GM12878 (cell line): ENCODE data around the gene CAPS. TPM values are rescaled to one million over a fixed set of nuclear protein-coding genes. Genes with fewer than 3 reads are reported as not detected.

ENCODE experiments used
- ATAC-seq: fragments of 200-7000 bp; cut with Tn5 transposase; 3 replicates; pipeline ENCODE4 v1.9.1; 2020; ENCODE audit warnings: mild to moderate bottlenecking, moderate library complexity
- BruUV-seq: library from RNA; stranded (reverse); fragments of 400-500 nt; replicated peaks from 2 replicates; lab custom pipeline; 2021; lab: Mats Ljungman, UMichigan
- CTCF ChIA-PET: fragments of 300-600 bp; sonication (Branson Sonifier 250); formaldehyde crosslinking; extraction: SDS; loops from one replicate; lab custom pipeline; 2021; ENCODE audit warnings: inconsistent platforms; lab: Yijun Ruan, JAX
- POLR2A ChIA-PET: fragments of 350-600 bp; formaldehyde crosslinking; extraction: SDS; loops from one replicate; lab custom pipeline; 2021; ENCODE audit warnings: inconsistent platforms; lab: Charles Lee
- RAD21 ChIA-PET: fragments of 300-600 bp; sonication (Branson Sonifier 250); formaldehyde crosslinking; loops from one replicate; lab custom pipeline; 2023; ENCODE audit warnings: antibody characterized with exemption; ENCODE audit not compliant: unreplicated experiment; lab: Charles Lee
- SMC1A ChIA-PET: fragments of 300-600 bp; sonication (Branson Sonifier 250); formaldehyde crosslinking; loops from one replicate; lab custom pipeline; 2023; ENCODE audit not compliant: unreplicated experiment, uncharacterized antibody; lab: Charles Lee
- DNase-seq: peaks from one replicate; pipeline ENCODE4 v3.0.0-alpha.2; 2011; ENCODE audit warnings: low read depth, low spot score
- FAIRE-seq: peaks from 3 replicates; lab custom pipeline; 2011; peaks lifted over from hg19 to GRCh38; lab: Jason Lieb, UNC
- H2AFZ ChIP-seq: 2 replicates; pipeline ENCODE4 v1.6.0; 2011; ENCODE audit warnings: low read depth, low read length, control low read depth; ENCODE audit not compliant: control insufficient read depth
- H3K27ac ChIP-seq: 2 replicates; pipeline ENCODE4 v1.5.1; 2011; ENCODE audit warnings: control low read depth; ENCODE audit not compliant: control insufficient read depth, insufficient read depth
- H3K27me3 ChIP-seq, 2 experiments: replicated peaks in 1 of 2; 2 replicates each; pipeline versions ENCODE4 v1.6.0 to v1.6.1; 2011; ENCODE audit warnings: low read length in 1 of 2; ENCODE audit not compliant: control insufficient read depth in 2 of 2, insufficient read depth in 2 of 2
- H3K36me3 ChIP-seq, 2 experiments: 2 replicates each; pipeline ENCODE4 v1.5.1; 2011; ENCODE audit warnings: low read length in 1 of 2; ENCODE audit not compliant: control insufficient read depth in 2 of 2, insufficient read depth in 2 of 2
- H3K4me1 ChIP-seq: 2 replicates; pipeline ENCODE4 v1.6.1; 2011; ENCODE audit warnings: mild to moderate bottlenecking, low read length, moderate library complexity, mixed read lengths; ENCODE audit not compliant: control insufficient read depth, insufficient read depth
- H3K4me2 ChIP-seq: 2 replicates; pipeline ENCODE4 v1.6.0; 2011; ENCODE audit warnings: control low read depth; ENCODE audit not compliant: control insufficient read depth, insufficient read depth
- H3K4me3 ChIP-seq: fragments of 200-600 bp; sonication (generic); 2 replicates; pipeline ENCODE4 v1.5.1; 2016
- H3K79me2 ChIP-seq: 2 replicates; pipeline ENCODE4 v1.6.0; 2011; ENCODE audit warnings: low read length; ENCODE audit not compliant: control insufficient read depth, insufficient read depth
- H3K9ac ChIP-seq: 2 replicates; pipeline ENCODE4 v1.8.0; 2011; ENCODE audit warnings: low read length, control low read depth, mixed read lengths; ENCODE audit not compliant: control insufficient read depth, insufficient read depth
- H3K9me3 ChIP-seq: replicated peaks from 3 replicates; pipeline ENCODE4 v1.5.1; 2011; ENCODE audit warnings: mild to moderate bottlenecking, low read length; ENCODE audit not compliant: control insufficient read depth, insufficient read depth
- H4K20me1 ChIP-seq: 2 replicates; pipeline ENCODE4 v1.6.0; 2011; ENCODE audit not compliant: control insufficient read depth, insufficient read depth
- BACH1 ChIP-seq: fragments of 450-650 bp; IDR thresholded peaks from 2 replicates; pipeline ENCODE4 v1.6.1; 2017; ENCODE audit warnings: mild to moderate bottlenecking, borderline replicate concordance
- PAX5 ChIP-seq: IDR thresholded peaks from 2 replicates; pipeline ENCODE4 v1.6.1; 2011; ENCODE audit warnings: low read depth, low read length, borderline replicate concordance
- SIN3A ChIP-seq: IDR thresholded peaks from 2 replicates; pipeline ENCODE4 v1.6.1; 2012; ENCODE audit warnings: low read depth, low read length, improper control_type of control experiment
- SMC3 ChIP-seq: IDR thresholded peaks from 2 replicates; pipeline ENCODE4 v1.6.1; 2011; ENCODE audit warnings: low read length, improper control_type of control experiment, borderline replicate concordance
- WGBS: methylation state at CpG from one replicate; pipeline ENCODE4 v1.1.6; 2016; ENCODE audit warnings: low lambda C conversion rate; ENCODE audit not compliant: insufficient replicate concordance, insufficient coverage; ENCODE audit errors: missing lambda C conversion rate; 5-methylcytosine and 5-hydroxymethylcytosine counted together
- in situ Hi-C: fragments of 300-500 bp; cut with MboI; formaldehyde crosslinking; loops from 9 replicates; pipeline ENCODE4 v1.14.3; 2018; ENCODE audit warnings: mixed read lengths
- intact Hi-C: fragments of 100-400 bp; cut with micrococcal nuclease; formaldehyde crosslinking; loops from one replicate; pipeline ENCODE4 v1.14.2; 2022; ENCODE audit not compliant: unreplicated experiment
- polyA plus RNA-seq, 11 experiments: library from polyadenylated mRNA; depleted of rRNA in 4 of 11; unstranded in 6 of 11; stranded (reverse) in 5 of 11; fragments of >200 nt; fragmentation: Nextera tagmentation in 4 of 11; fragmentation: Illumina TruSeq in 1 of 11; extraction: Ambion mirVana in 4 of 11; extraction: Trizol in 1 of 11; gene quantifications; 1 replicate in 1 of 11; 2 replicates in 10 of 11; pipeline versions ENCODE4 v1.2.1 to v1.2.3, GENCODE V29; 2011 to 2016; ENCODE audit warnings: inconsistent platforms in 2 of 11, missing spikeins in 2 of 11, low read depth in 1 of 11
- total RNA-seq, 4 experiments: library from RNA; depleted of rRNA in 3 of 4; stranded (reverse); fragments of >200 nt in 3 of 4; fragmentation: Illumina TruSeq in 1 of 4; extraction: Trizol in 1 of 4; gene quantifications; 2 replicates each; pipeline versions ENCODE4 v1.2.1 to v1.2.3, GENCODE V29; 2013 to 2021
- TF ChIP-seq, protein P1 (sequence below): IDR thresholded peaks from 2 replicates; pipeline ENCODE4 v1.6.1; 2012; ENCODE audit warnings: low read depth, low read length, improper control_type of control experiment
- TF ChIP-seq, protein P2 (sequence below): fragments of 450-650 bp; formaldehyde crosslinking; IDR thresholded peaks from 2 replicates; pipeline ENCODE4 v1.5.0; 2022; ENCODE audit warnings: mild to moderate bottlenecking, missing genetic modification characterization

The CAPS gene
- total and polyA plus RNA-seq, 10 of the 15 experiments (the other 5 are each of a cell fraction or from before 2014, with no cell fraction given), result 0.09 to 6.9 (median 2.9) TPM

DNA sequence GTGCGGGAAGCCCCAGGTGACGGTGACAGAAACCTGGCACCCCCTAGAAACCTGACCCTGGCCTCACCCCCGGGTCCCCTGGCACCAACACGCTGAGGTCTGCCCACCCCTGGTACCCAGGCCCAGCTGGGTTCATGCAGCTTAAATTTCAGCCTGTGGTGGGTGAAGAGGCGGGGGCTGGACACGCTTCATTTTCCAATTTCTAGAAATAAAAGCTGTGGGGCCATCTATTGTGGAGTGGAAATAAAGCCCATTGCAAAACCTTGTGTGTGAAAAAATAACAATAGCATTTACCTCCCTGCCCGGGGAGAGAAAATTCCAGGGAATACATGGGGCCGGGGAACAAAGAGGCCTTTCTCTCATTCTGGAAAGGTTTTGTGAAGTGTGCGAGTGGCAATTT is 36.2 kb upstream of the CAPS start:
- in situ Hi-C loops, result no loop called here
- Histone ChIP-seq H3K27me3 (no peaks in the 10 kb centered on the region), H3K4me3 (no peak overlapping the region), H4K20me1 (no peaks in the 10 kb centered on the region), H3K4me2 (no peak overlapping the region), H2AFZ (no peak overlapping the region), H3K9me3 (no peaks in the 10 kb centered on the region), H3K27ac (no peak overlapping the region), H3K79me2 (no peaks in the 10 kb centered on the region), H3K4me1 (no peaks in the 10 kb centered on the region), H3K9ac (no peak overlapping the region), H3K36me3 (no peaks in the 10 kb centered on the region)
- TF ChIP-seq, protein P1, sequence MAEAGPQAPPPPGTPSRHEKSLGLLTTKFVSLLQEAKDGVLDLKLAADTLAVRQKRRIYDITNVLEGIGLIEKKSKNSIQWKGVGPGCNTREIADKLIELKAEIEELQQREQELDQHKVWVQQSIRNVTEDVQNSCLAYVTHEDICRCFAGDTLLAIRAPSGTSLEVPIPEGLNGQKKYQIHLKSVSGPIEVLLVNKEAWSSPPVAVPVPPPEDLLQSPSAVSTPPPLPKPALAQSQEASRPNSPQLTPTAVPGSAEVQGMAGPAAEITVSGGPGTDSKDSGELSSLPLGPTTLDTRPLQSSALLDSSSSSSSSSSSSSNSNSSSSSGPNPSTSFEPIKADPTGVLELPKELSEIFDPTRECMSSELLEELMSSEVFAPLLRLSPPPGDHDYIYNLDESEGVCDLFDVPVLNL, result no peak
- no peak for FAIRE-seq
- ChIA-PET SMC1A (no interaction called here), CTCF (no interaction called here), POLR2A (no interaction called here), RAD21 (no interaction called here)
- no peak for ATAC-seq
- 24% methylated on average over 9 of the region's 9 CpGs for WGBS
- no peak for DNase-seq
- BruUV-seq, result no TSS peak
- intact Hi-C loops, result no loop called here

DNA sequence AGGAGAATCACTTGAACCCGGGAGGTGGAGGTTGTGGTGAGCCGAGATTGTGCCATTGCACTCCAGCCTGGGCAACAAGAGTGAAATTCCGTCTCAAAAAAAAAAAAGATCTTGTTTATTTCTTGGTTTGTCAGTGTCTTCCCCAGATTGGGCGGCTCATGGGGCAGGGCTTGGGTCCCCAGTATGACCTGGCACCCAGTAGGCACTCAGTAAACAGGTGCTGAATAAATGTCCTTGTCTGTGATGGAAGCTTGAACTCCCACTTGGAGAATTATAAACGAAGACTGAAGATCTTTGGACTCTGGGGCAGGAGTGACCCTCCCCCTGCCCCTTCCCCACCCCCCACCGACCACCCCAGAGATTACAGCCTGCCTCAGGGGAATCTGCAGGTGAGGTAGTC is 33.9 kb upstream of the CAPS start:
- H3K4me3 ChIP-seq, result no peak overlapping the region
- H4K20me1 ChIP-seq, result no peaks in the 10 kb centered on the region
- no peak overlapping the region for H2AFZ ChIP-seq
- DNase-seq, result no peak
- ATAC-seq, result no peak
- POLR2A ChIA-PET, result no interaction called here
- no peaks in the 10 kb centered on the region for H3K27me3 ChIP-seq
- WGBS, result 24% methylated on average over 6 of the region's 6 CpGs
- no peaks in the 10 kb centered on the region for H3K9me3 ChIP-seq
- in situ Hi-C loops, result no loop called here
- no peak for FAIRE-seq
- no peaks in the 10 kb centered on the region for H3K36me3 ChIP-seq
- SMC1A ChIA-PET, result no interaction called here
- RAD21 ChIA-PET, result no interaction called here
- H3K4me2 ChIP-seq, result no peak overlapping the region
- intact Hi-C loops, result no loop called here
- H3K79me2 ChIP-seq, result no peaks in the 10 kb centered on the region
- no peak overlapping the region for H3K9ac ChIP-seq
- TF ChIP-seq BACH1 (no peak), SMC3 (no peak), SIN3A (no peak), PAX5 (no peak)
- TF ChIP-seq, protein P2, sequence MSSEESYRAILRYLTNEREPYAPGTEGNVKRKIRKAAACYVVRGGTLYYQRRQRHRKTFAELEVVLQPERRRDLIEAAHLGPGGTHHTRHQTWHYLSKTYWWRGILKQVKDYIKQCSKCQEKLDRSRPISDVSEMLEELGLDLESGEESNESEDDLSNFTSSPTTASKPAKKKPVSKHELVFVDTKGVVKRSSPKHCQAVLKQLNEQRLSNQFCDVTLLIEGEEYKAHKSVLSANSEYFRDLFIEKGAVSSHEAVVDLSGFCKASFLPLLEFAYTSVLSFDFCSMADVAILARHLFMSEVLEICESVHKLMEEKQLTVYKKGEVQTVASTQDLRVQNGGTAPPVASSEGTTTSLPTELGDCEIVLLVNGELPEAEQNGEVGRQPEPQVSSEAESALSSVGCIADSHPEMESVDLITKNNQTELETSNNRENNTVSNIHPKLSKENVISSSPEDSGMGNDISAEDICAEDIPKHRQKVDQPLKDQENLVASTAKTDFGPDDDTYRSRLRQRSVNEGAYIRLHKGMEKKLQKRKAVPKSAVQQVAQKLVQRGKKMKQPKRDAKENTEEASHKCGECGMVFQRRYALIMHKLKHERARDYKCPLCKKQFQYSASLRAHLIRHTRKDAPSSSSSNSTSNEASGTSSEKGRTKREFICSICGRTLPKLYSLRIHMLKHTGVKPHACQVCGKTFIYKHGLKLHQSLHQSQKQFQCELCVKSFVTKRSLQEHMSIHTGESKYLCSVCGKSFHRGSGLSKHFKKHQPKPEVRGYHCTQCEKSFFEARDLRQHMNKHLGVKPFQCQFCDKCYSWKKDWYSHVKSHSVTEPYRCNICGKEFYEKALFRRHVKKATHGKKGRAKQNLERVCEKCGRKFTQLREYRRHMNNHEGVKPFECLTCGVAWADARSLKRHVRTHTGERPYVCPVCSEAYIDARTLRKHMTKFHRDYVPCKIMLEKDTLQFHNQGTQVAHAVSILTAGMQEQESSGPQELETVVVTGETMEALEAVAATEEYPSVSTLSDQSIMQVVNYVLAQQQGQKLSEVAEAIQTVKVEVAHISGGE (CRISPR knock-in tag), result no peak
- TF ChIP-seq, all 136 proteins: peak for 0
- CTCF ChIA-PET, result no interaction called here
- no TSS peak for BruUV-seq
- no peak overlapping the region for H3K27ac ChIP-seq
- no peaks in the 10 kb centered on the region for H3K4me1 ChIP-seq
